Gastrocnemius medialis (tissue), 4 donors: ENCODE measurements around the gene OR56B4.

Experiments
- POLR2A ChIP-seq, 2 donors: fragments of 450-650 bp; IDR thresholded peaks; one replicate each; pipeline ENCODE4 v1.6.1; 2017; ENCODE audit warnings: antibody characterized with exemption in 2 of 2, mild to moderate bottlenecking in 2 of 2, moderate library complexity in 2 of 2
- TF ChIP-seq, protein P1 (sequence below), 5 experiments: fragments of 450-650 bp in 3 of 5; fragments of 200-600 bp in 2 of 5; sonication (generic) in 2 of 5; IDR thresholded peaks in 4 of 5; conservative IDR thresholded peaks in 1 of 5; 1 replicate in 4 of 5; 2 replicates in 1 of 5; pipeline ENCODE4 v1.5.1; 2016 to 2019; ENCODE audit warnings: antibody characterized with exemption in 5 of 5, mild to moderate bottlenecking in 3 of 5, moderate library complexity in 3 of 5

DNA sequence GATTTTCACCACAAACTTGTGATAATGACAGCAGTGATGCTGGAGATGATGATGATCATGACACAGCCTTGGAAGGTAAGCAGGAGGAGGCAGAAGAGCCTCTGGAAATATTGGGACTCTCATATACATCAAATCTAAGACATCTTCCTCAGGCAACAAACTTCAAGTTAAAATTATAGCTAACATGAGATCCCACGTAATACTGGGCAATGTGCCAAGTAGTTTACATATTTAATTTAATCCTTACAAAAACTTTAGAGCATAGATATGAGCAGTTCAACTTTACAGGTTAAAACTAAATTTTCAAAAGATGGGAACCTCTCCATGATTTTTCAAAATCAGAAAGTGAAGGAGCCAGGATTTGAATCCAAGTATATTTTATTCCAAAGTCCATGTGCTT lies 43.6 kb downstream of the OR56B4 start:
- TF ChIP-seq, protein P1, sequence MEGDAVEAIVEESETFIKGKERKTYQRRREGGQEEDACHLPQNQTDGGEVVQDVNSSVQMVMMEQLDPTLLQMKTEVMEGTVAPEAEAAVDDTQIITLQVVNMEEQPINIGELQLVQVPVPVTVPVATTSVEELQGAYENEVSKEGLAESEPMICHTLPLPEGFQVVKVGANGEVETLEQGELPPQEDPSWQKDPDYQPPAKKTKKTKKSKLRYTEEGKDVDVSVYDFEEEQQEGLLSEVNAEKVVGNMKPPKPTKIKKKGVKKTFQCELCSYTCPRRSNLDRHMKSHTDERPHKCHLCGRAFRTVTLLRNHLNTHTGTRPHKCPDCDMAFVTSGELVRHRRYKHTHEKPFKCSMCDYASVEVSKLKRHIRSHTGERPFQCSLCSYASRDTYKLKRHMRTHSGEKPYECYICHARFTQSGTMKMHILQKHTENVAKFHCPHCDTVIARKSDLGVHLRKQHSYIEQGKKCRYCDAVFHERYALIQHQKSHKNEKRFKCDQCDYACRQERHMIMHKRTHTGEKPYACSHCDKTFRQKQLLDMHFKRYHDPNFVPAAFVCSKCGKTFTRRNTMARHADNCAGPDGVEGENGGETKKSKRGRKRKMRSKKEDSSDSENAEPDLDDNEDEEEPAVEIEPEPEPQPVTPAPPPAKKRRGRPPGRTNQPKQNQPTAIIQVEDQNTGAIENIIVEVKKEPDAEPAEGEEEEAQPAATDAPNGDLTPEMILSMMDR (IDR thresholded peaks at IDR 0.05 in 4 of 5, conservative IDR thresholded peaks at IDR 0.05 in 1 of 5), result no peak
- TF ChIP-seq POLR2A (IDR thresholded peaks at IDR 0.05), result no peak
